Measurements from ENCODE around the gene FAIM2. TPM values are rescaled to one million over a fixed set of nuclear protein-coding genes. Genes with fewer than 3 reads are reported as not detected.

Gene FAIM2
- total and polyA plus RNA-seq, 2 donors (not counting 3 experiments of a cell fraction or from before 2014, with no cell fraction given) = 0.01 TPM; not detected in 1

- no peak overlapping the region for H2AFZ ChIP-seq (ENCODE audit: low read depth, low read length)
- FAIRE-seq = no peak
- dilution Hi-C loops (cut with MboI; ENCODE audit: extremely low pct_ligation_motif_present, low sequenced_read_pairs) = loop anchor here (25.0 kb wide), 1 partner anchor 112 kb away; the partner anchor contains the start of gene ASIC1
Measured at GRCh38 chr12:49949866-49950265, 46.2 kb upstream of the FAIM2 start.

More at GRCh38 chr12:49949866-49950265, 46.2 kb upstream of the FAIM2 start:
- intact Hi-C loops (cut with micrococcal nuclease) = no loop called here
- no peaks in the 10 kb centered on the region for H3K9me1 ChIP-seq (replicated peaks; ENCODE audit: control insufficient read depth, extremely low read depth, insufficient read depth, low read length)
- CTCF ChIA-PET = interaction anchor here (1.1 to 2.0 kb wide), 2 partner anchors 13 to 17 kb away, joined by 4 to 8 read pairs; partner anchors contain the start of gene AQP5
- no peaks in the 10 kb centered on the region for H4K20me1 ChIP-seq (replicated peaks; ENCODE audit: control insufficient read depth, extremely low read depth, insufficient read depth, low read length)
- H3K27me3 ChIP-seq (ENCODE audit: control insufficient read depth in 2 of 2, insufficient read depth in 2 of 2, low read length in 2 of 2) = no peaks in the 10 kb centered on the region
- no TSS peak for BruUV-seq (replicated peaks)
- H3K9me3 ChIP-seq (replicated peaks; ENCODE audit: control insufficient read depth, insufficient read depth, low read length) = no peaks in the 10 kb centered on the region
- DNase-seq (ENCODE audit: low read depth, low spot score) = no peak
- H3K4me1 ChIP-seq (ENCODE audit: control insufficient read depth, extremely low read depth, insufficient read depth, low read length) = peaks cover 11% of the 10 kb centered on the region
- H3K79me2 ChIP-seq (ENCODE audit: control insufficient read depth, insufficient read depth, low read length) = no peaks in the 10 kb centered on the region
- POLR2A ChIA-PET = no interaction called here
- no peak overlapping the region for H3K4me3 ChIP-seq (replicated peaks in 1 of 3; ENCODE audit: insufficient read depth in 1 of 3, low read depth in 1 of 3, low read length in 3 of 3)
- H3K27ac ChIP-seq (ENCODE audit: insufficient read depth, low read depth, low read length) = no peak overlapping the region
- TF ChIP-seq EZH2 (IDR thresholded peaks at IDR 0.05; ENCODE audit: borderline replicate concordance, low read depth, low read length, severe bottlenecking) (no peak), CTCF (IDR thresholded peaks at IDR 0.05; ENCODE audit: extremely low read depth in 1 of 2, insufficient read depth in 1 of 2, low read depth in 1 of 2, low read length in 2 of 2) (no peak), GATA2 (IDR thresholded peaks at IDR 0.05; ENCODE audit: insufficient read depth, insufficient read length, low read depth, low read length) (no peak), POLR2A (IDR thresholded peaks at IDR 0.05; ENCODE audit: low read depth, low read length) (no peak)
- H3K4me2 ChIP-seq (ENCODE audit: insufficient read depth, low read length) = no peak overlapping the region
- H3K36me3 ChIP-seq (ENCODE audit: control insufficient read depth in 2 of 2, extremely low read depth in 1 of 2, insufficient read depth in 2 of 2, low read length in 2 of 2) = no peaks in the 10 kb centered on the region
- no peak overlapping the region for H3K9ac ChIP-seq (replicated peaks; ENCODE audit: extremely low read depth, insufficient read depth, low read length)
